ENCODE measurements around the gene SLC22A4. TPM values are rescaled to one million over a fixed set of nuclear protein-coding genes. Genes with fewer than 3 reads are reported as not detected.

SLC22A4 gene
- total RNA-seq (2021; fragmentation: NEBNext Ultra II Directional; extraction: Animal tissue kit (Norgen Biotek cat#: 25700)), result 0.54 and 0.60 TPM in 2 replicates
- polyA plus RNA-seq (2011; rRNA removed), result 0.31 and 0.45 TPM in 2 replicates
- polyA plus RNA-seq (2011; cell fraction: cytosol; rRNA removed), result 0.30 TPM
- 0.44 TPM for polyA plus RNA-seq (2011; cell fraction: nucleus; rRNA removed)
- 0.17 to 0.24 TPM (median 0.19 TPM) in 3 of 4 replicates, not detected in the other for polyA plus RNA-seq (2012, experiment 1 of 2)
- not detected for polyA plus RNA-seq (2012, experiment 2 of 2)
- polyA plus RNA-seq (2013, experiment 1 of 2), result 0.08 TPM
- 0.13 TPM for polyA plus RNA-seq (2013, experiment 2 of 2)
- 0.37 and 0.38 TPM in 2 replicates for polyA minus RNA-seq (2011; rRNA and poly(A)+ RNA removed)
- polyA minus RNA-seq (2011; cell fraction: cytosol; rRNA and poly(A)+ RNA removed), result 0.81 TPM
- 1.00 TPM for polyA minus RNA-seq (2011; cell fraction: nucleus; rRNA and poly(A)+ RNA removed)
- long read RNA-seq, experiment 1, result 0 reads
- long read RNA-seq, experiment 2, result 0 reads

DNA sequence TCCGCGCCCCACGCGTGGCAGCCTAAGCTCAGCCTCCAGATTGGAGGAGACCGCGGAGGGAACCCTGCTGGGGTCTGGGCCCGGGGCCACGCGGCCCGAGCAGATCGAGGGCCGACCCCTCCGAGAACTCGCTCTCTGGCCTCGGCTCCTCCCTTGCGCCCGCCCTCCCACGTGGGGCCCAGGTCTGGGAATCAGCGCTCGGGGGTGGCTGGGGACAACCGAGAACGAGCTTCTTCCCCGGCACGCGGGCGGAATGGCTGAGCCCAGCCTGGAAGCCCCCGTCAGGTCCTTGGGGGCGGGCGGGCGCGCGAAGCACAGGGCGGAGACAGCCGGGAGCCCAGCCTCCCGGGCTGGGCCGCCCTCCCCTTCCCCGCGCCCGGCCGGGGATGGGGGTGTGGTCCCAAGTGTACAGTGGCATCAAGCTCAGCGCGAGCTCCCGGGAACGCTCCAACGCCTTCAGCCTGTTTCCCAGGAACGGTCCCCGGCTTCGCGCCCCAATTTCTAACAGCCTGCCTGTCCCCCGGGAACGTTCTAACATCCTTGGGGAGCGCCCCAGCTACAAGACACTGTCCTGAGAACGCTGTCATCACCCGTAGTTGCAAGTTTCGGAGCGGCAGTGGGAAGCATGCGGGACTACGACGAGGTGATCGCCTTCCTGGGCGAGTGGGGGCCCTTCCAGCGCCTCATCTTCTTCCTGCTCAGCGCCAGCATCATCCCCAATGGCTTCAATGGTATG lies at the start of gene SLC22A4:
Gene SLC22A4 (plus strand): TSS at position 403 of the 736 bp plus-strand sequence. CDS start 223 bp downstream, at position 626.
- Histone ChIP-seq H2BK12ac (ENCODE audit: low read depth, low read length) (peak within 1 kb of the TSS; percentile 62), H3K4me1 (replicated peaks in 1 of 4; ENCODE audit: control insufficient read depth in 3 of 4, insufficient read depth in 4 of 4, low read length in 3 of 4) (peaks cover 0 to 12% (median 3%) of the 10 kb centered on the region in 4 experiments; a peak in 5 of 7 replicates), H3K79me1 (ENCODE audit: low read depth, low read length) (no peaks in the 10 kb centered on the region), H3K56ac (replicated peaks; ENCODE audit: insufficient read length, low read depth, low read length) (peak within 1 kb of the TSS; percentile 88), H3K4ac (replicated peaks; ENCODE audit: insufficient read length, low read depth, low read length) (peak within 1 kb of the TSS; percentile 87), H4K5ac (ENCODE audit: insufficient read length, low read depth, low read length) (peak within 1 kb of the TSS; percentile 87), H4K8ac (ENCODE audit: extremely low read depth, insufficient read depth, low read length) (peak within 1 kb of the TSS; percentile 95), H2BK15ac (ENCODE audit: low read length) (peak within 1 kb of the TSS; percentile 94; the same call in 1 of the 2 replicates), H3K4me2 (ENCODE audit: insufficient read depth in 1 of 2, low read depth in 2 of 2, low read length in 2 of 2) (peak within 1 kb of the TSS; percentile 91 to 93), H3K23me2 (ENCODE audit: low read depth, low read length) (peaks cover 18% of the 10 kb centered on the region), H2BK20ac (ENCODE audit: low read length) (no peak within 1 kb of the TSS; the same call in 1 of the 2 replicates), H2BK120ac (replicated peaks; ENCODE audit: low read depth, low read length) (peak within 1 kb of the TSS; percentile 70), H3K4me3 (ENCODE audit: extremely low read depth in 1 of 4, insufficient read depth in 2 of 4, low read depth in 3 of 4, low read length in 4 of 4) (peak within 1 kb of the TSS; percentile 53 to 75 (median 65)), H3K9me3 (ENCODE audit: insufficient read depth in 2 of 2, low read depth in 1 of 2, low read length in 1 of 2) (no peaks in the 10 kb centered on the region), H3K18ac (ENCODE audit: extremely low read depth, low read length) (peak within 1 kb of the TSS; percentile 91), H3K14ac (ENCODE audit: insufficient read length) (no peak within 1 kb of the TSS), H2BK5ac (ENCODE audit: low read depth, low read length) (peak within 1 kb of the TSS; percentile 94), H3K27me3 (replicated peaks in 1 of 4; ENCODE audit: control insufficient read depth in 3 of 4, extremely low read depth in 1 of 4, insufficient read depth in 3 of 4, low read length in 3 of 4) (peaks cover 2 to 21% (median 16%) of the 10 kb centered on the region in 4 experiments), H3K23ac (ENCODE audit: insufficient read length) (no peak within 1 kb of the TSS), H3K79me2 (ENCODE audit: control insufficient read depth in 1 of 2, insufficient read depth in 2 of 2, low read length in 2 of 2) (no peaks in the 10 kb centered on the region), H3K9ac (replicated peaks in 1 of 4; ENCODE audit: extremely low read depth in 1 of 4, low read depth in 3 of 4, low read length in 3 of 4) (peak within 1 kb of the TSS in 3 of 4 experiments; percentile 78 to 83 (median 80); a peak in 6 of 7 replicates), H4K91ac (replicated peaks; ENCODE audit: insufficient read length, low read length) (peak within 1 kb of the TSS; percentile 90), H4K20me1 (replicated peaks in 1 of 2; ENCODE audit: control insufficient read depth in 1 of 2, insufficient read depth in 2 of 2, low read length in 2 of 2) (peaks cover 1 to 3% of the 10 kb centered on the region in 2 experiments), H3K27ac (ENCODE audit: low read depth, low read length) (peak within 1 kb of the TSS; percentile 74), H2AFZ (ENCODE audit: low read length) (peak within 1 kb of the TSS; percentile 96), H2AK5ac (ENCODE audit: low read depth, low read length) (no peak within 1 kb of the TSS), H3K36me3 (ENCODE audit: control insufficient read depth in 2 of 4, insufficient read depth in 4 of 4, low read length in 3 of 4) (no peaks in the 10 kb centered on the region; a peak in 1 of 8 replicates)
- WGBS, 2 experiments (ENCODE audit: extremely low coverage in 1 of 2, insufficient coverage in 1 of 2, insufficient read length in 1 of 2, insufficient replicate concordance in 2 of 2, low coverage in 1 of 2, low lambda C conversion rate in 2 of 2, missing lambda C conversion rate in 1 of 2), result 2% methylated on average over 38 of the region's 63 CpGs; no CpG with 5 or more reads in 1 of the 2 experiments
- POLR2A ChIA-PET (ENCODE audit: partially characterized antibody), result interaction anchor here (0.7 to 2.6 kb wide), 27 partner anchors 8 to 572 kb away, joined by 3 to 26 read pairs (median 4); partner anchors contain the start of genes ACSL6, GDF9, IRF1 and P4HA2
- CTCF ChIA-PET (ENCODE audit: partially characterized antibody), result interaction anchor here (0.7 to 4.1 kb wide), 16 partner anchors 9 to 207 kb away, joined by 3 to 27 read pairs (median 4); partner anchors contain the start of gene SLC22A5
- DNase-seq (ENCODE audit: low read depth in 1 of 2, low spot score in 2 of 2), result peak in 1 of 2 experiments; percentile 72
- no peak for FAIRE-seq
- TF ChIP-seq HDAC2 (IDR thresholded peaks at IDR 0.05; ENCODE audit: borderline replicate concordance in 1 of 2, low read depth in 2 of 2, low read length in 2 of 2) (peak; percentile 3 to 19; a peak in 1 of 4 replicates), RFX5 (IDR thresholded peaks at IDR 0.05; ENCODE audit: borderline replicate concordance, low read depth, low read length) (no peak), GABPA (IDR thresholded peaks at IDR 0.05; ENCODE audit: borderline replicate concordance, insufficient read depth, low read length) (no peak), KDM5A (IDR thresholded peaks at IDR 0.05; ENCODE audit: low read length) (no peak), SIN3A (conservative IDR thresholded peaks at IDR 0.05 in 1 of 2, IDR thresholded peaks at IDR 0.05 in 1 of 2; ENCODE audit: low read depth in 1 of 2, low read length in 2 of 2) (peak in 1 of 2 experiments; percentile 21; a peak in 2 of 4 replicates), TBP (IDR thresholded peaks at IDR 0.05; ENCODE audit: low read depth, low read length) (peak; percentile 3; the same call in 1 of the 2 replicates)
- TF ChIP-seq, protein P1, sequence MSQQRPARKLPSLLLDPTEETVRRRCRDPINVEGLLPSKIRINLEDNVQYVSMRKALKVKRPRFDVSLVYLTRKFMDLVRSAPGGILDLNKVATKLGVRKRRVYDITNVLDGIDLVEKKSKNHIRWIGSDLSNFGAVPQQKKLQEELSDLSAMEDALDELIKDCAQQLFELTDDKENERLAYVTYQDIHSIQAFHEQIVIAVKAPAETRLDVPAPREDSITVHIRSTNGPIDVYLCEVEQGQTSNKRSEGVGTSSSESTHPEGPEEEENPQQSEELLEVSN (IDR thresholded peaks at IDR 0.05), result peak; percentile 62

Measured in H1 (cell line).